GM18526 (cell line): ENCODE measurements around the gene GABRA6.

ENCODE experiments used
- POLR2A ChIP-seq: IDR thresholded peaks from 3 replicates; pipeline ENCODE4 v1.6.1; 2011; ENCODE audit not compliant: insufficient read length; ENCODE audit errors: extremely low read depth

Gene GABRA6

DNA sequence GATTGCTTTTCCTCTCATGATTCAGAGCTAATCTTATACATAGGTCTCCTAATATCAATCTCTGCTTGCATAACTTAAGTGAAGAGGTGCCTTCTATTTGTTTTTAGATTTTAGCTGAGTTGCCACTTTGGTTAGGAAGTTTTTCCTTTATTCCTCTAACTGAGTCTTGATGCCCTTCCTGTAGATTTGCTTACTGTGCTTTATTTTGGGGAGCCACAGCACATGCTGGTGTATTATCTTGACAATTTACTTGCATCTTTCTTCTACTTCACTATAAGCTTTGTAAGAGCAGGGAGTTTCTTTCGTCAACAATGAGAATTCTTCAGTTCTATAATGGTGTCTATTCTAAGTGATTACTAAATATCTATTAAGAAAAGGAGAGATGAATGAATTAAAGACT is 54.9 kb downstream of the GABRA6 start:
- no peak for TF ChIP-seq POLR2A

DNA sequence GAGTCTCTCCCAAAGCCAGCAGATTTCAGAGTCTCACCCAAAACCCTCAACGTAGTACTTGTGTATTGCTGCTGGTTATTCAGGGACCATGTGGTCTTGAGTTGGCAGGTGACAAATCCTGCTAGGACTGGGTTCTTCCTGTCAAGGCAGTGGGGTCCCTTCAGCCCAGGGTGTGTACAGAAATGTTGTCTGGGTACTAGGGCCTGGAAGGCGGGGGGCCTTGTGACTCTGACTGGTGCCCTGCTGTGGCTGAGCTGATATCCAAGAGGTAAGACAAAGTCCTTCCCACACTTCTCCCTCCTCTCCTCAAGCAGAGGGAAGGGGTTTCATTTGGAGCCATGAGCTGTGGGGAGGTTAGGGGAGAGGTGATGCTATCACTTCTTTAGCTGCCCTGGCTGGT is 58.8 kb downstream of the GABRA6 start:
- no peak for TF ChIP-seq POLR2A

- TF ChIP-seq POLR2A, result no peak
These were observed 59.9 kb downstream of the GABRA6 start for GRCh38 chr5:161745392-161745791.

DNA sequence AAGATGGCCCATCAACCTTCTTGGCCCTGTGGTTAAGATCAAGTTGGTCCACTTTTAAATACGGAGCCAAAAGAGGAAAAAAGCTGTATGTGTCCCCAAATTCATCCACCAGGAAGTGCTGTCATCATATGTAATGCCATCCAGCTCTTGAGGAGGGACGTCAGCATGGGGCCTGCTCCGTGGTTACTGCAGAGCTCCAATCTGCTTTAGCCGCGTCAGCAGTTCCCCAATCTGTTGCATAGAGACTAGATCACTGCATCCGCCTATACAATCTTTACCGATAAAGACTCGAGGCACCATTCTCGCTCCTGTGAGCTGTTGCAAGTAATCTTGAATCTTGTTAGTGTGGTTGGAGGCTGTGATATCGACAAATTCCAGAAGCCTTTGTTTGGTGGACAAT is 65.7 kb downstream of the GABRA6 start:
- no peak for TF ChIP-seq POLR2A
